GM20000 (cell line): Measurements from ENCODE around the gene GGCX.

ENCODE experiments used
- DNase-seq: peaks from one replicate; pipeline ENCODE4 v3.0.0; 2012; ENCODE audit warnings: low spot score
- TF ChIP-seq, protein P1 (sequence below): IDR thresholded peaks from 2 replicates; pipeline ENCODE4 v1.5.1; 2012; ENCODE audit warnings: mild to moderate bottlenecking, control low read depth; ENCODE audit errors: extremely low read depth, missing control alignments

GGCX gene

DNA sequence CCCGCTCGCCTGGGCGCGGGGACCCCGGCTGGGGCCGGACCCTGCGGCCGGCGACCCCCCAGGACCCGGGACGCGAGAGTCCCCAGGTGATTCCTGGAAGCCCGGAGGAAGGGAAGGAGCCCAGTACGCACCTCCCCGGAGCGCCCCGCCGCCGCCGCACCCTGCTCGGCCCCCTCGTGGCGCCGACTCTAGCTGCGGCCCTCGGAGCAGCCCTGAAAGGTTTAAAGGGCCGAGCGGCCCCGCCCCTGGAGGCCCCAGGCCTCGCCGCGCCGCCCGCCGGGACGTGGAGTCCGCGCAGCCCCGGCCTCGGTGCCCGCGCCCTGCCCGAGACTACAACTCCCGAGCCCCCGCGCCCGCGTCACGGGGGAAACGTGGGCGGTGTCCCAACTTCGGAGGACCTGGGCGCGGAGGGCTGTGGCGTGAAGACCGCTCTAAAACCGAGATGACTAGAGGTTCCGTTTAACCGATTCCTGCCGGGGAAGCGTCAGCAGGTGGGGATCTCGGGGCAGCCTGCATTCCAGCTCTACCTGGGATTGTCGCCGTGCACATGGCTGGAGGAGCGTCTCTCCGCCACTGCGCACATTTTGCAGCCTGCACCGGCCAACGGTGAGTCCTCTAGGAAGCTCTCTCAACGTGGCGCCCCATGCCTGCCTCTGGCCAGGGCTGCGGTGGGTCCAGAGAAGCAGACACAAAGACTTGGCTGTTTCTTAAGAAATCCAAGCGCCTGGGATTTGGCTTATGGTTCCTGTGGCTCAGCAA, 41.4 kb upstream of the GGCX start, which contains the start of gene TMEM150A:
TMEM150A (minus strand) TSS at position 223 of the 759 bp plus-strand sequence. CDS start 750 bp downstream, outside the sequence.
- TF ChIP-seq, protein P1, sequence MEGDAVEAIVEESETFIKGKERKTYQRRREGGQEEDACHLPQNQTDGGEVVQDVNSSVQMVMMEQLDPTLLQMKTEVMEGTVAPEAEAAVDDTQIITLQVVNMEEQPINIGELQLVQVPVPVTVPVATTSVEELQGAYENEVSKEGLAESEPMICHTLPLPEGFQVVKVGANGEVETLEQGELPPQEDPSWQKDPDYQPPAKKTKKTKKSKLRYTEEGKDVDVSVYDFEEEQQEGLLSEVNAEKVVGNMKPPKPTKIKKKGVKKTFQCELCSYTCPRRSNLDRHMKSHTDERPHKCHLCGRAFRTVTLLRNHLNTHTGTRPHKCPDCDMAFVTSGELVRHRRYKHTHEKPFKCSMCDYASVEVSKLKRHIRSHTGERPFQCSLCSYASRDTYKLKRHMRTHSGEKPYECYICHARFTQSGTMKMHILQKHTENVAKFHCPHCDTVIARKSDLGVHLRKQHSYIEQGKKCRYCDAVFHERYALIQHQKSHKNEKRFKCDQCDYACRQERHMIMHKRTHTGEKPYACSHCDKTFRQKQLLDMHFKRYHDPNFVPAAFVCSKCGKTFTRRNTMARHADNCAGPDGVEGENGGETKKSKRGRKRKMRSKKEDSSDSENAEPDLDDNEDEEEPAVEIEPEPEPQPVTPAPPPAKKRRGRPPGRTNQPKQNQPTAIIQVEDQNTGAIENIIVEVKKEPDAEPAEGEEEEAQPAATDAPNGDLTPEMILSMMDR, result no peak
- DNase-seq, result peak; percentile 96

DNA sequence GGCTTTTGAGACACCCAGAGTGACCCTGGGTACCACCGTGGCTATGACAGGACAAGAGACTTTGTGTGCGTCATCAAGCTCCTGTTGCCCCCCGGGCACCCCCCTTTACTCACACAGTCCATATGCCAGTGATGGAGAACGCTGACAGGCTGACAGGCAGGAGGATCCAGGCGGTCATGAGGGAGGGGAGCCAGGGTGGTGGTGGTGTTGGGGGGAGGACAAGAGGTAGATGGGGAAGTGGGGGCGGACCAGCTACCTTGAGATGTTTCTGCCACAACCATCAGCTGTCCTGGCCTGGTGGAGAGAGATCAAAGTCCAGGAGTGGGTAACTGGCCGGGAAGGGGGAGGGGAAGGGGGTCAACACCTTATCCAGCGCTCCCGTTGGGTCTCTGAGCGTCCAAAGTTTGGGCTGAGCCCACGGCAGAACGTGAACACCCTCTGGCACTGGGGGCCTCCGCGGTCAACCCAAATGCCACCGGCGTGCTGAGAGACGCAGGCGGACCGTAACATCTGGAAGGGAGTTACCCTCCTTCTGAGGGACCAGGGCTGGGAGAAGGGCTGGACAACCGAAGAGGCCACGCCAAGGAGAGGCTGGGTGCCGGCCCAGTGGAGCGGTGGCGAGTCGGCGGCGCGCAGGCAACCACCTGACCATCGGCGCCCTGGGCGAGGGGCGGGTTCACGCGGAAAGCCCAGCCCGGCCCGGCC, 40.6 kb upstream of the GGCX start:
- TF ChIP-seq, protein P1, result no peak
- DNase-seq, result peak; percentile 49

DNA sequence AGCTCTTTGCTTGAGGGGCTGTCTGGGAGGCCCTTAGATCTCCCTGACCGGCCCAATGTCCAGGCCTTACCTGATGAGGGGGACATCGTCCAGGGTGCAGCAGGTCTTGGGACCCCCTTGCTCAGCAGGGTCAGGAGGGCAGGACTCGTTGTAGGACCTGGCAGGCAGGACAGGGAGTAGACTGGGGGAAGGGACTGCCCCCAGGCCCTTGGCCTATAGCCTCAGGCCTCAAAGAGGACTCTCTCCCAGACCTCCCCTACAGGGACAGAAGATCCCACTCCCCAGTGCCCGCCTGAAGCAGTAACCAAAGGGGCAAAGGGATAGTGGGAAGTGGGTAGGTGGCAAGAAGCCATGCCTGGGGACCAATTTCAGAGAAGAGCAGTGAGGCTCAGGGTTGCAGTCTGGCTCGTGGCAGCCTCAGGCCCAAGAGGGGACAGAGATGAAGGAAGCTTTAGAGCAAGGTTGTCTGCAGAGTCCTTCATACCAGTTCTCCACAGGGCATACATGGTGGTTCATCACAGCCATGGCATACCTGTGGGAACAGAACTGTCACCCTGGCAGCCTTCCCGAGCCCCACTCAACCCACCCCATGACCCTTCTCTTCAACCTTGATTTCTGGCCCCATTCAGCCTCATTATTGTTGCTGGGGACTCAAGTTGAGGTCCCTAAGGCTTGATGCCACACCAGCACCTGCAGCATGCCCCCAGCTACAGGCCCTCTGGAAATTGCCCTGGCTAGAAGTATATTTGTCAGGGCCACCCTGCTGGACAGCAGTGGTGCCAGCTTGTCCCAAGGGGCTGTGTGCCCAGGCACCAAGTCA, 39.9 kb upstream of the GGCX start:
- TF ChIP-seq, protein P1, result no peak
- DNase-seq, result no peak

DNA sequence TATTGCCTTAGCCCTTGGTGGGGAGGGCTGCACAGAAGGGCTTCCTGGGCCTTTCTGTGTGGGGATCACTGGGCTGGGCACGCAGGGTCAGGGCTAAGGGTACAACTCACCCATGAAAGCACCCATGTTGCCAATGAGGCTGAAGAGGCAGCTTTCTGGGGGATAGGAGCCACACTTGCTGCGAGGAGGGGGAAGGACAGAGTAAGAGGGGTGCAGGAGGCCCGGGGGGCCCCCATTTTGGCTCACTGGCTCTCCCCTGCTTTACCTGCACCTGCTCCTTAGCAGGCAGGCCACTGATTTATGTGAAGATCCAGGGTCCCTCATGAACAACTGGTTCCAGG, 38.9 kb upstream of the GGCX start:
- DNase-seq, result no peak
- TF ChIP-seq, protein P1, result no peak

DNA sequence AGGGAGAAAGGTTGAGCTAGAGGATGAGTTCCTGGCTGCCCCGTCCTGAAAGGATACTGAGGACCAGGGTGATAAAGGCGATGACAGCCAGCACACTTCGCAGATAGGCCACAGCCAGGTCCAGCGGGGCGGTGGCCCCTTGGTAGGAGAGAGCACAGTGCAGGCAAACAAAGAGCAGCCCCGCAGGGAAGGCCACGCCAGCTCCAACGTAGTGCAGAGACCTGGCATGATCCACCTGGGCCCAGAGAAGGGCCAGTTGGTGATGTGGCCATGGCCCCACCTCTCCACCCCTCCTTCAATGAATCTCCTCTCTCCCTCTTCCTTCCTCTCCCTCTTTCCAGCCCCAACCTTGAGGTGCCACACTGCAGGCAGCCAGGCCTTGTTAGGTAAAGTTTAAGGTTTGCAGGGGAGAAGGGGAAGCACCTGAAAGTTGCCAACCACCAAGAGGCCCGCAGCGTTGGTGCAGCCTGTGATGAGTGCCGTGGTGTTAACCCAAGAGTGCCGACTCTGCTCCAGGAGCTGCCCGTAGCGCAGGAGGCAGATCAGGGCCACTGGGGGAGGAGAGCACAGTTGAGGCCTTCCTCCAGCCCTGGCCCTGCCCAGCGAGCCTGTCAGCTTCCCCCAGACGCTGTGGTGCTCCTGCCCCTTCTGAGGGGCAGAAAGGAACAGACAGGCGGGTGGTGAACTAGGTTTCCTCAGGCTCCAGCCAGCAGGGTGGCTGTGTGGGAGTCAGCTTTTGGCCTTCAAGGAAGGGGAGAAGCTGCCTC, 38.4 kb upstream of the GGCX start:
- DNase-seq, result no peak
- TF ChIP-seq, protein P1, result no peak

DNA sequence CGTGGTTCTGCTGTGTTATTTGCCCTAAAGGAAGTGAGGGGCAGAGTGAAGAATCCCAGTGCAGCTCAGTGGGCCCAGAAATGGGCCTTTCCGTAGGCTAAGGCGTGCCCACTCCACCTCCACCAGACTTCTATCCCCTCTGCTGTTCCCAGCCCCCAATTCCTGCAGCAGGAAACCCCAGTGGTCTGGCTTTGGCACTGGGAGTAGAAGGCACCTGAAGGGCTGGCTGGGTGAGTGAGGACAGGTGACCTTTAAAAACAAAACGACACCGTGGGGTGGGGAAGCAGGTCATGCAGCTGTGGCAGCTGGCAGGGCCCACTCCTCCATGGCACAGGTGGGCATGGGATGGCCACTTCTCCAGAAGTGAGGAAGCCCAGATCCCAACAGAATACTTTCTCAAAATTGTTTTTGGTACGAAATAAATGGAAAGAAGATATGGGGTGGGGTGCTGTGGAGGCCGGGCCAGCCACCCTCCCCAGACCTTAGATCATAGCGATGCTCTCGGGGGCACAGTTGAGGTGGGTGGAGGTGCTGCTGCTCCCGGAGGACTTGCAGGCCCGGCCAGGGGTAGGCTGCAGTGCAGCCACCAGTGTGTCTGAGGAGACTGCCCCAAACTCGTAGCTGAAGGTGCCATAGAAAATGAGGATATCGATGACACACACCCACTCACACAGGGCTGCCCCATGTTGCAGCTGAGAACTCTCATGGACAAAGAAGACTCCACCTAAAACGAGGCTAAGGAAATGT, 37.5 kb upstream of the GGCX start:
- no peak for DNase-seq
- TF ChIP-seq, protein P1, result no peak
